HepG2 (cell line): ENCODE results near the gene USP5. TPM values are rescaled to one million over a fixed set of nuclear protein-coding genes. Genes with fewer than 3 reads are reported as not detected.

Experiments used
- ATAC-seq: fragments of 200-7000 bp; cut with Tn5 transposase; 3 replicates; pipeline ENCODE4 v1.9.1; 2020; ENCODE audit warnings: mild to moderate bottlenecking, moderate library complexity
- BruUV-seq: library from RNA; stranded (reverse); fragments of 400-500 nt; replicated peaks from 2 replicates; lab custom pipeline; 2021; lab: Mats Ljungman, UMichigan
- CTCF ChIA-PET: fragments of 300-600 bp; formaldehyde crosslinking; extraction: SDS; loops from one replicate; lab custom pipeline; 2021; ENCODE audit warnings: low total read pairs, inconsistent platforms, low intra/inter-chr PET ratio; lab: Yijun Ruan, JAX
- POLR2A ChIA-PET: fragments of 350-600 bp; sonication (Branson Sonifier 250); formaldehyde crosslinking; loops from one replicate; lab custom pipeline; 2020; ENCODE audit warnings: antibody characterized with exemption, inconsistent platforms; lab: Yijun Ruan, JAX
- DNase-seq: peaks from one replicate; pipeline ENCODE4 v3.0.0-alpha.2; 2015; ENCODE audit warnings: low spot score
- FAIRE-seq: peaks from 3 replicates; lab custom pipeline; 2011; peaks lifted over from hg19 to GRCh38; lab: Jason Lieb, UNC
- H2AFZ ChIP-seq: one replicate; pipeline ENCODE4 v1.6.1; 2011; ENCODE audit warnings: low read length, inconsistent platforms
- H3K27ac ChIP-seq: fragments of 300-600 bp; 3 replicates; pipeline ENCODE4 v1.8.0; 2011; ENCODE audit warnings: mixed run types, mild to moderate bottlenecking, mixed read lengths, low read length, inconsistent platforms; ENCODE audit not compliant: insufficient read depth; ENCODE audit errors: extremely low read length
- H3K27me3 ChIP-seq, 2 experiments: fragments of 200-600 bp in 1 of 2; 2 replicates in 1 of 2; 3 replicates in 1 of 2; pipeline versions ENCODE4 v1.6.0 to v1.8.0; 2011; ENCODE audit warnings: low read length in 2 of 2, mild to moderate bottlenecking in 2 of 2, moderate library complexity in 2 of 2, inconsistent platforms in 1 of 2; ENCODE audit not compliant: insufficient read depth in 2 of 2, control insufficient read depth in 1 of 2
- H3K36me3 ChIP-seq, 2 experiments: fragments of 200-600 bp in 1 of 2; replicated peaks in 1 of 2; 2 replicates in 1 of 2; 3 replicates in 1 of 2; pipeline versions ENCODE4 v1.5.1 to v1.8.0; 2011; ENCODE audit warnings: low read length in 2 of 2, inconsistent platforms in 1 of 2; ENCODE audit not compliant: insufficient read depth in 2 of 2, control insufficient read depth in 1 of 2
- H3K4me1 ChIP-seq: 2 replicates; pipeline ENCODE4 v1.5.1; 2012; ENCODE audit warnings: low read length, inconsistent platforms; ENCODE audit not compliant: insufficient read depth
- H3K4me2 ChIP-seq: 2 replicates; pipeline ENCODE4 v1.6.0; 2011; ENCODE audit warnings: low read depth, low read length, inconsistent platforms
- H3K4me3 ChIP-seq, 3 experiments: fragments of 200-600 bp in 1 of 3; sonication (generic), shearing (Covaris generic) in 1 of 3; replicated peaks in 1 of 3; 2 replicates each; pipeline ENCODE4 v1.5.1; 2011 to 2016; ENCODE audit warnings: low read length in 3 of 3, inconsistent platforms in 2 of 3, low read depth in 2 of 3, mild to moderate bottlenecking in 2 of 3, control low read depth in 1 of 3, mixed read lengths in 1 of 3; ENCODE audit not compliant: insufficient read depth in 1 of 3
- H3K79me2 ChIP-seq: one replicate; pipeline ENCODE4 v1.6.1; 2011; ENCODE audit warnings: low read length, inconsistent platforms; ENCODE audit not compliant: insufficient read depth
- H3K9ac ChIP-seq: 2 replicates; pipeline ENCODE4 v1.6.0; 2011; ENCODE audit warnings: mild to moderate bottlenecking, low read depth, low read length, inconsistent platforms; ENCODE audit not compliant: insufficient read depth
- H3K9me3 ChIP-seq: 2 replicates; pipeline ENCODE4 v1.5.1; 2012; ENCODE audit warnings: mild to moderate bottlenecking, low read length
- H4K20me1 ChIP-seq: 2 replicates; pipeline ENCODE4 v1.6.0; 2011; ENCODE audit warnings: inconsistent platforms, mild to moderate bottlenecking, low read length, moderate library complexity; ENCODE audit not compliant: insufficient read depth
- CAMTA2 ChIP-seq: sonication (generic); formaldehyde crosslinking; IDR thresholded peaks from 2 replicates; pipeline ENCODE4 v1.4.0; 2020; ENCODE audit warnings: mild to moderate bottlenecking, missing genetic modification reagents, borderline replicate concordance
- GATA4 ChIP-seq: sonication (generic); IDR thresholded peaks from 2 replicates; pipeline ENCODE4 v1.6.1; 2016; ENCODE audit warnings: antibody characterized with exemption, low read depth, borderline replicate concordance
- HMGA1 ChIP-seq: sonication (generic); formaldehyde crosslinking; conservative IDR thresholded peaks from 2 replicates; pipeline ENCODE4 v1.4.0; 2020; ENCODE audit warnings: missing genetic modification reagents
- HNRNPH1 ChIP-seq: fragments of 200-400 bp; formaldehyde crosslinking; optimal IDR thresholded peaks from 2 replicates; pipeline ENCODE3; 2017; ENCODE audit warnings: mild to moderate bottlenecking, low read depth, low read length
- MAF1 ChIP-seq: sonication (generic); formaldehyde crosslinking; IDR thresholded peaks from 2 replicates; pipeline ENCODE4 v1.5.0; 2020; ENCODE audit warnings: missing genetic modification reagents, borderline replicate concordance
- MAFF ChIP-seq: IDR thresholded peaks from 2 replicates; pipeline ENCODE4 v1.6.1; 2011; ENCODE audit warnings: low read depth, low read length, improper control_type of control experiment
- MAX ChIP-seq: IDR thresholded peaks from 2 replicates; pipeline ENCODE4 v1.6.1; 2012; ENCODE audit warnings: inconsistent platforms
- NCOA1 ChIP-seq: sonication (generic); formaldehyde crosslinking; IDR thresholded peaks from 2 replicates; pipeline ENCODE4 v1.9.0; 2021; ENCODE audit warnings: missing genetic modification reagents
- PHF8 ChIP-seq: sonication (generic); formaldehyde crosslinking; IDR thresholded peaks from 2 replicates; pipeline ENCODE4 v1.5.0; 2020; ENCODE audit warnings: missing genetic modification reagents
- POLR2G ChIP-seq: fragments of 200-400 bp; formaldehyde crosslinking; IDR thresholded peaks from 2 replicates; pipeline ENCODE4 v1.6.1; 2018; ENCODE audit warnings: mild to moderate bottlenecking, low read depth, low read length, moderate library complexity
- PRPF4 ChIP-seq: fragments of 200-400 bp; formaldehyde crosslinking; IDR thresholded peaks from 2 replicates; pipeline ENCODE4 v1.6.1; 2016; ENCODE audit warnings: low read length, low read depth; ENCODE audit not compliant: poor library complexity, severe bottlenecking
- SRY ChIP-seq: sonication (generic); formaldehyde crosslinking; IDR thresholded peaks from 2 replicates; pipeline ENCODE4 v1.8.0; 2022; ENCODE audit warnings: mild to moderate bottlenecking, missing genetic modification reagents
- ZNF263 ChIP-seq: sonication (generic); formaldehyde crosslinking; IDR thresholded peaks from 2 replicates; pipeline ENCODE4 v1.4.0; 2020; ENCODE audit warnings: missing genetic modification reagents
- ZNF367 ChIP-seq: sonication (generic); formaldehyde crosslinking; IDR thresholded peaks from 2 replicates; pipeline ENCODE4 v1.4.0; 2020; ENCODE audit warnings: missing genetic modification reagents, borderline replicate concordance
- ZNF772 ChIP-seq: sonication (generic); formaldehyde crosslinking; IDR thresholded peaks from 2 replicates; pipeline ENCODE4 v1.5.0; 2020; ENCODE audit warnings: mild to moderate bottlenecking, missing genetic modification reagents
- ZNF879 ChIP-seq: sonication (generic); formaldehyde crosslinking; IDR thresholded peaks from 2 replicates; pipeline ENCODE4 v1.8.1; 2023; ENCODE audit warnings: missing genetic modification reagents
- ZZZ3 ChIP-seq: sonication (generic); formaldehyde crosslinking; IDR thresholded peaks from 2 replicates; pipeline ENCODE4 v1.4.0; 2020; ENCODE audit warnings: missing genetic modification reagents, mild to moderate bottlenecking, borderline replicate concordance
- WGBS: methylation state at CpG from one replicate; pipeline ENCODE4 v1.1.6; 2017; ENCODE audit warnings: low lambda C conversion rate; 5-methylcytosine and 5-hydroxymethylcytosine counted together
- in situ Hi-C: cut with HindIII; loops from 2 replicates; pipeline ENCODE4 v1.10.0; 2017; ENCODE audit warnings: low pct_unique_long_range_greater_than_20kb; ENCODE audit not compliant: extremely low pct_ligation_motif_present
- intact Hi-C: fragments of 100-400 bp; cut with micrococcal nuclease; formaldehyde crosslinking; loops from one replicate; pipeline ENCODE4 v1.10.0; 2022; ENCODE audit not compliant: unreplicated experiment
- polyA plus RNA-seq, 8 experiments: library from polyadenylated mRNA; depleted of rRNA in 3 of 8; stranded (reverse) in 7 of 8; unstranded in 1 of 8; fragments of >200 nt; fragmentation: Illumina TruSeq in 4 of 8; extraction: Trizol in 4 of 8; gene quantifications; 2 replicates each; pipeline versions ENCODE4 v1.2.1 to v1.2.3, GENCODE V29; 2011 to 2016; ENCODE audit warnings: low read depth in 4 of 8, missing spikeins in 1 of 8, mixed read lengths in 1 of 8; ENCODE audit not compliant: insufficient read depth in 1 of 8
- total RNA-seq, 5 experiments: library from RNA; depleted of rRNA; stranded (reverse); fragments of >200 nt; fragmentation: Illumina TruSeq; extraction: Trizol; gene quantifications; 2 replicates each; pipeline ENCODE4 v1.2.3, GENCODE V29; 2016; ENCODE audit warnings: low read depth in 1 of 5

Gene USP5
- total and polyA plus RNA-seq, 2 of the 13 experiments (the other 11 are each of a cell fraction or from before 2014, with no cell fraction given), result 39.6 to 56.0 TPM

- no peak for TF ChIP-seq ZZZ3 (CRISPR knock-in tag)
- peak; percentile 52; the same call in 1 of the 2 replicates for TF ChIP-seq ZNF263 (CRISPR knock-in tag)
- TF ChIP-seq POLR2G, result peak; percentile 52
- Histone ChIP-seq H3K9ac (no peak overlapping the region), H3K4me2 (no peak overlapping the region), H3K4me3 (no peak overlapping the region), H3K27me3 (peaks cover 5 to 24% of the 10 kb centered on the region in 2 experiments; a peak in 4 of 5 replicates), H3K36me3 (no peaks in the 10 kb centered on the region), H2AFZ (no peak overlapping the region), H3K4me1 (peaks cover 42% of the 10 kb centered on the region), H3K79me2 (no peaks in the 10 kb centered on the region), H3K27ac (no peak overlapping the region), H4K20me1 (no peaks in the 10 kb centered on the region), H3K9me3 (no peaks in the 10 kb centered on the region)
- ATAC-seq (no peak), FAIRE-seq (no peak), DNase-seq (no peak)
- 71% methylated on average over 7 of the region's 7 CpGs for WGBS
- intact Hi-C loops, result loop anchor here (10.0 kb wide), 1 partner anchor 208 kb away; no protein-coding TSS in a partner anchor
- CTCF ChIA-PET, result no interaction called here
- POLR2A ChIA-PET, result interaction anchor here (1.0 to 2.0 kb wide), 2 partner anchors 69 kb away, joined by 6 to 13 read pairs; partner anchors contain the start of gene MLF2
- in situ Hi-C loops, result no loop called here
- no TSS peak for BruUV-seq
Observed at GRCh38 chr12:6822426-6823135, 29.4 kb upstream of the USP5 start.

GRCh38 chr12:6823182-6824084 lies 28.5 kb upstream of the USP5 start:
- intact Hi-C loops (loop anchor here (2.0 to 10.0 kb wide), 2 partner anchors 45 to 209 kb away; no protein-coding TSS in a partner anchor), in situ Hi-C loops (no loop called here)
- POLR2A ChIA-PET, result interaction anchor here (0.6 to 1.0 kb wide), 2 partner anchors 9 to 70 kb away, joined by 3 to 6 read pairs; partner anchors contain the start of gene MLF2
- no peak for TF ChIP-seq CAMTA2 (CRISPR knock-in tag)
- no peak for TF ChIP-seq PRPF4
- TF ChIP-seq MAX, result no peak
- TF ChIP-seq ZNF772 (CRISPR knock-in tag), result no peak
- no peak for TF ChIP-seq PHF8
- TF ChIP-seq NCOA1 (CRISPR knock-in tag), result no peak
- TF ChIP-seq MAF1 (CRISPR knock-in tag), result no peak
- TF ChIP-seq HMGA1 (CRISPR knock-in tag), result no peak
- no peak for TF ChIP-seq MAFF
- peak; percentile 22; the same call in 1 of the 2 replicates for TF ChIP-seq POLR2G
- no peak for TF ChIP-seq GATA4
- no peak for TF ChIP-seq HNRNPH1
- no peak for TF ChIP-seq ZNF879 (CRISPR knock-in tag)
- no peak for TF ChIP-seq SRY
- no peak for TF ChIP-seq ZNF367 (CRISPR knock-in tag)

More at GRCh38 chr12:6823182-6824084, 28.5 kb upstream of the USP5 start:
- H3K9me3 ChIP-seq, result no peaks in the 10 kb centered on the region
- no peaks in the 10 kb centered on the region for H3K36me3 ChIP-seq
- FAIRE-seq, result no peak
- no peaks in the 10 kb centered on the region for H4K20me1 ChIP-seq
- H3K27me3 ChIP-seq, result peaks cover 5 to 22% of the 10 kb centered on the region in 2 experiments; a peak in 4 of 5 replicates
- H3K4me3 ChIP-seq, result no peak overlapping the region
- peaks cover 37% of the 10 kb centered on the region for H3K4me1 ChIP-seq
- BruUV-seq, result no TSS peak
- no peak for ATAC-seq
- peaks cover 4% of the 10 kb centered on the region for H3K79me2 ChIP-seq
- CTCF ChIA-PET, result no interaction called here
- H3K9ac ChIP-seq, result no peak overlapping the region
- no peak for DNase-seq
- H3K27ac ChIP-seq, result no peak overlapping the region
- H3K4me2 ChIP-seq, result no peak overlapping the region
- 79% methylated on average over 10 of the region's 12 CpGs for WGBS
- H2AFZ ChIP-seq, result no peak overlapping the region
